Heart right ventricle (tissue), 16 donors: ENCODE results near the gene CRADD. TPM values are rescaled to one million over a fixed set of nuclear protein-coding genes. Genes with fewer than 3 reads are reported as not detected.

Experiments
- ATAC-seq, 8 donors: fragments of 200-7000 bp; cut with Tn5 transposase; one replicate each; pipeline ENCODE4 v1.9.1; 2020; ENCODE audit warnings: mild to moderate bottlenecking in 8 of 8, moderate library complexity in 8 of 8, moderate number of reproducible peaks in 1 of 8
- DNase-seq, 2 donors: peaks; one replicate each; pipeline ENCODE4 v3.0.0-alpha.2; 2020
- H3K27ac ChIP-seq, 10 donors: fragments of 200-600 bp; sonication (generic) in 2 of 10; one replicate each; pipeline versions ENCODE4 v1.5.0 to v1.8.0; 2020 to 2022; ENCODE audit warnings: mild to moderate bottlenecking in 3 of 10
- H3K27me3 ChIP-seq, 7 donors: fragments of 200-600 bp; one replicate each; pipeline ENCODE4 v1.8.0; 2021 to 2022; ENCODE audit warnings: mild to moderate bottlenecking in 2 of 7
- H3K36me3 ChIP-seq, 9 donors: fragments of 200-600 bp; sonication (generic) in 1 of 9; one replicate each; pipeline versions ENCODE4 v1.5.0 to v1.8.0; 2020 to 2022; ENCODE audit warnings: mild to moderate bottlenecking in 2 of 9
- H3K4me1 ChIP-seq, 9 donors: fragments of 200-600 bp; sonication (generic) in 1 of 9; one replicate each; pipeline versions ENCODE4 v1.5.0 to v1.8.0; 2020 to 2022; ENCODE audit warnings: mild to moderate bottlenecking in 4 of 9
- H3K4me3 ChIP-seq, 10 donors: fragments of 200-600 bp; sonication (generic) in 2 of 10; one replicate each; pipeline versions ENCODE4 v1.5.0 to v1.8.0; 2020 to 2022; ENCODE audit warnings: mild to moderate bottlenecking in 7 of 10, moderate library complexity in 2 of 10
- H3K9me3 ChIP-seq, 11 donors: fragments of 200-600 bp in 10 of 11; sonication (generic) in 2 of 11; one replicate each; pipeline versions ENCODE4 v1.5.0 to v1.8.0; 2013 to 2022; ENCODE audit warnings: mild to moderate bottlenecking in 2 of 11, control low read depth in 1 of 11, moderate library complexity in 1 of 11
- WGBS, 2 donors: extraction: QIAGEN DNeasy Blood & Tissue Kit; methylation state at CpG; one replicate each; pipeline ENCODE4 v1.1.7; 2013; ENCODE audit warnings: inconsistent platforms in 1 of 2; 5-methylcytosine and 5-hydroxymethylcytosine counted together
- intact Hi-C, 10 donors: fragments of 100-400 bp; cut with DNase I; formaldehyde crosslinking; loops; one replicate each; pipeline versions ENCODE4 v1.11.1 to v1.14.2; 2022
- polyA plus RNA-seq, 2 donors: library from polyadenylated mRNA; stranded (reverse); fragments of 200-250 nt; gene quantifications; one replicate each; pipeline ENCODE4 v1.2.3, GENCODE V29; 2013
- total RNA-seq, 10 donors: library from RNA; stranded (reverse); fragmentation: NEBNext Ultra II Directional in 3 of 10; extraction: Animal tissue kit (Norgen Biotek cat#: 25700) in 3 of 10; gene quantifications; one replicate each; pipeline versions ENCODE4 v1.2.1 to v1.2.4, GENCODE V29; 2021 to 2023
- TF ChIP-seq, protein P1 (sequence below), 9 donors: fragments of 200-600 bp; sonication (generic) in 2 of 9; IDR thresholded peaks; one replicate each; pipeline versions ENCODE4 v1.5.0 to v1.8.0; 2021 to 2022; ENCODE audit warnings: antibody characterized with exemption in 9 of 9, mild to moderate bottlenecking in 5 of 9, moderate library complexity in 1 of 9
- donor health status: Arrhythmogenic right ventricular cardiomyopathy.
- donor health status: ischemic (EF 13 %, LVEDD 7.1; RV severe dilation, severe dysfunction).
- donor health status: healthy with polysubstance abuse.
- donor health status: DM: no; HTN: yes; CAD: no.
- donor health status: DM: no; HTN: no; CAD: no.
- donor health status: ischemic (EF 25% LVEDD 6.9; RV normal size, moderate dysfunction).
- donor health status: ischemic (EF 25% LVEDD 5.7; RV mildly dilated, moderate dysfunction).
- donor health status: healthy.
- donor health status: DM: yes; HTN: yes; CAD: no.
- donor health status: Ischemic cardiomyopathy.
- donor health status: ischemic (EF 35%, LVEDD 5.7; RV mildly dilated, moderate dysfunction).
- donor health status: nonischemic (EF 11% LVEDD 7.7; RV severe dilation, severe dysfunction).
- donor health status: DM: yes; HTN: yes; CAD: no.
- donor health status: PGD.
- donor health status: ischemic (EF 29% LVEDD 5.4; RV normal size, mild dysfunction).
- donor health status: nonischemic (EF 23%, LVEDD 6.1; RV moderate dilation, normal function).

CRADD gene
- total and polyA plus RNA-seq, 12 donors, result 5.0 to 80.1 (median 51.4) TPM

DNA sequence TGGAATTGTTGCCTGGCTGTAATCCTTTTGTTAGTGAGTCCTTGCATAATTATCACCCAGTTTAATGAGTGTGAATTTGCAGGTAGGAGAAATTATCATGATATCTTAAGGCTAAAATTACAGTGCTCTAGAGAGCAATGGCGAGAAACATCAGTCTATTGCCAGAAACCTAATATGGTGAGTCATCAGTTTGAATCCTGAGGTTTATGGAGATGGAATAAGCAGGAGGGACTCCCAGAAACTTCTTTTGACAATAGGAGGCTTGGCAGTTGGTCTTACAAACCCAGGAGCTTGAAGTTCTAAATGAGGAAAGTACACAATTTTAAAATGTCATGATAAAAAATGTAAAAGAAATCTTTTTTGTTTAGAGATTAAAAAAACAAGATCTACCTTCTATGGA lies 31.5 kb upstream of the CRADD start:
- no peak for ATAC-seq
- Histone ChIP-seq H3K4me3 (no peak overlapping the region), H3K4me1 (no peaks in the 10 kb centered on the region), H3K9me3 (no peaks in the 10 kb centered on the region), H3K27ac (no peak overlapping the region), H3K27me3 (no peaks in the 10 kb centered on the region), H3K36me3 (no peaks in the 10 kb centered on the region)
- intact Hi-C loops, result no loop called here
- TF ChIP-seq, protein P1, sequence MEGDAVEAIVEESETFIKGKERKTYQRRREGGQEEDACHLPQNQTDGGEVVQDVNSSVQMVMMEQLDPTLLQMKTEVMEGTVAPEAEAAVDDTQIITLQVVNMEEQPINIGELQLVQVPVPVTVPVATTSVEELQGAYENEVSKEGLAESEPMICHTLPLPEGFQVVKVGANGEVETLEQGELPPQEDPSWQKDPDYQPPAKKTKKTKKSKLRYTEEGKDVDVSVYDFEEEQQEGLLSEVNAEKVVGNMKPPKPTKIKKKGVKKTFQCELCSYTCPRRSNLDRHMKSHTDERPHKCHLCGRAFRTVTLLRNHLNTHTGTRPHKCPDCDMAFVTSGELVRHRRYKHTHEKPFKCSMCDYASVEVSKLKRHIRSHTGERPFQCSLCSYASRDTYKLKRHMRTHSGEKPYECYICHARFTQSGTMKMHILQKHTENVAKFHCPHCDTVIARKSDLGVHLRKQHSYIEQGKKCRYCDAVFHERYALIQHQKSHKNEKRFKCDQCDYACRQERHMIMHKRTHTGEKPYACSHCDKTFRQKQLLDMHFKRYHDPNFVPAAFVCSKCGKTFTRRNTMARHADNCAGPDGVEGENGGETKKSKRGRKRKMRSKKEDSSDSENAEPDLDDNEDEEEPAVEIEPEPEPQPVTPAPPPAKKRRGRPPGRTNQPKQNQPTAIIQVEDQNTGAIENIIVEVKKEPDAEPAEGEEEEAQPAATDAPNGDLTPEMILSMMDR (IDR thresholded peaks at IDR 0.05), result no peak
- WGBS, 2 donors, result 80 to 81% methylated on average over 1 of the region's 1 CpG
- DNase-seq, result no peak

DNA sequence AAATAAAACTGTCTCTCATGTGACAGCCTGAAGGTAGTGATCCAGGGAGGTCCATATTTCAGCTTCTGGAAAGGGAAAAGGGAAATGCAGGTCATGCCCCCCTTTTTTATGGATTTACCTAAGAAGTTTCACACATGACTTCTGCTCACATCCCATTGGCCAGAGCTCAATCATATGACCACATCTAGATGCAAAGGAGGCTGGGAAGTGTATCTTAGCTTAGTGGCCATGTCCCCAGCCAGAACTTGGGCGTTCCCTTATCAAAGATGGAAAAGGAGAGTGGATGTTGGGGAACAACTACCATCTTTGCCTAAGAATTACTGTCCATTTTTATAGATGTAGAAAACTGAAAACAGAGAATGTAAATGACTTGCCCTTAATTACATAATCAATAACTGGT lies 26.5 kb upstream of the CRADD start:
- TF ChIP-seq, protein P1 (IDR thresholded peaks at IDR 0.05), result no peak
- no peaks in the 10 kb centered on the region for H3K27me3 ChIP-seq
- H3K9me3 ChIP-seq, result no peaks in the 10 kb centered on the region
- no peak overlapping the region for H3K4me3 ChIP-seq
- WGBS, 2 donors, result 88 to 94% methylated on average over 1 of the region's 1 CpG
- H3K27ac ChIP-seq, result no peak overlapping the region
- DNase-seq (no peak), ATAC-seq (no peak)
- intact Hi-C loops, result no loop called here
- H3K4me1 ChIP-seq, result no peaks in the 10 kb centered on the region
- no peaks in the 10 kb centered on the region for H3K36me3 ChIP-seq

DNA sequence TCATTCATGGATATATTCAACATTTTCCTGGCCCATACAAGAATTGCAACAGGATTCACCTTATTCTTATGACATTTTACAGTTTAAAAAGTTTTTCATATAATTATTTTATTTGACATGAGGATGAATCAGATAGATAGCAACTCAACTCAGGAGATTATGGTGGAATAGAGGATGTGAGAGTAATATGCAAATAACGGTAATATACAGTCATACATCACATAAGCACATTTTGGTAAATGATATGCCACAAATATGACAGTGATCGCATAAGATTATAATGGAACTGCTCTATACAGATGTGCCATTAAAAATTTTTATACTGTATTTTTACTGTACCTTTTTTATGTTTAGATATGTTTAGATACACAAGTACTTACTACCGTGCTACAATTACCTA lies 24.1 kb upstream of the CRADD start:
- no peaks in the 10 kb centered on the region for H3K36me3 ChIP-seq
- no peak for ATAC-seq
- no peaks in the 10 kb centered on the region for H3K9me3 ChIP-seq
- H3K4me3 ChIP-seq, result no peak overlapping the region
- no peaks in the 10 kb centered on the region for H3K4me1 ChIP-seq
- no peaks in the 10 kb centered on the region for H3K27me3 ChIP-seq
- no peak for DNase-seq
- TF ChIP-seq, protein P1 (IDR thresholded peaks at IDR 0.05), result no peak
- intact Hi-C loops, result no loop called here
- no peak overlapping the region for H3K27ac ChIP-seq
- 97 to 99% methylated on average over 3 of the region's 3 CpGs for WGBS, 2 donors

DNA sequence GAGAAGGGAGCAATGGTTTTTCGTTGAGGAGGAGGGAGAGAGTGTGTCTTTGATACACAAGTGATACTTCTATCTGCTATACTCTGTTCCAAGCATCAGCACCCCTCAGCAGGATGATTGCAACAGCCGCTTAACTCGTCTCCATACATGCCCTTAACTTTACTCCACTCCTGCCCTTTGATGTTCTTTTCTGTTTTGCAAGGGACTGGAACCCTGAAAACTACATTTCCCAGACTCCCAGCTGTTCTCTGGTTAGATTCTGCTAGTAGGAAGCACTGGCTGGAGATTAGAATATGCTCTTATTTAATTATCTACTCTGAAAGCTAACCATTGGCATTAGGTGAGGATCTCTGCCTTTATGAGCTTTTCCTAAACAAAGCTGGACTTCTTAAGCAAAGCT lies 23.5 kb upstream of the CRADD start:
- Histone ChIP-seq H3K9me3 (no peaks in the 10 kb centered on the region), H3K4me3 (no peak overlapping the region), H3K4me1 (no peaks in the 10 kb centered on the region), H3K27me3 (no peaks in the 10 kb centered on the region), H3K27ac (no peak overlapping the region), H3K36me3 (no peaks in the 10 kb centered on the region)
- TF ChIP-seq, protein P1 (IDR thresholded peaks at IDR 0.05), result no peak
- intact Hi-C loops, result no loop called here
- ATAC-seq (no peak), DNase-seq (no peak)
- 70 to 77% methylated on average over 3 of the region's 3 CpGs for WGBS, 2 donors

DNA sequence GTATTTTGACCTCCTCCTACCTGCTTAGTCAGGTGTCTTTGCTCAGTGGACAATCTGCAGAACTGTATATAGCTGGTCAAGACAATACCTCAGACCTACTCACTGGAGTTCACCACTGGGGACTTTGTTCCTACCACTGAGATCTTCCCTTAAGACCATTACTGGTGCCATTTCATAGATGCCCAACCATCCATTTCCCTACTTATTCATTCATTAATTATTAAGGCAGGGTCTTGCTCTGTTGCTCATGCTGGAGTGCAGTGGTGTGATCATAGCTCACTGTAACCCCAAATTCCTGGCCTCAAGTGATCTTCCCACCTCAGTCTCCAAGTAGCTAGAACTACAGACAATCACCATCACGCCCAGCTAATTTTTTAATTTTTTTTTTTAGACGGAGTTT lies 22.8 kb upstream of the CRADD start:
- no peak overlapping the region for H3K4me3 ChIP-seq
- ATAC-seq, result no peak
- no peaks in the 10 kb centered on the region for H3K4me1 ChIP-seq
- no peaks in the 10 kb centered on the region for H3K27me3 ChIP-seq
- H3K27ac ChIP-seq, result no peak overlapping the region
- no peaks in the 10 kb centered on the region for H3K36me3 ChIP-seq
- intact Hi-C loops, result no loop called here
- DNase-seq, result no peak
- TF ChIP-seq, protein P1 (IDR thresholded peaks at IDR 0.05), result no peak
- no peaks in the 10 kb centered on the region for H3K9me3 ChIP-seq
- WGBS, 2 donors, result 94 to 95% methylated on average over 2 of the region's 2 CpGs
